HepG2 (cell line): ENCODE measurements around the gene SPAAR. TPM values are rescaled to one million over a fixed set of nuclear protein-coding genes. Genes with fewer than 3 reads are reported as not detected.
A peak's percentile ranks its signal among the peaks of the same experiment; 100 is the strongest.

ENCODE experiments used
- CBX5 ChIP-seq: sonication (generic); formaldehyde crosslinking; IDR thresholded peaks from 2 replicates; pipeline ENCODE4 v1.4.0; 2020; ENCODE audit warnings: missing genetic modification reagents, borderline replicate concordance
- ETV6 ChIP-seq: sonication (generic); formaldehyde crosslinking; conservative IDR thresholded peaks from 2 replicates; pipeline ENCODE4 v1.4.0; 2020; ENCODE audit warnings: missing genetic modification reagents
- GLMP ChIP-seq: sonication (generic); formaldehyde crosslinking; IDR thresholded peaks from 2 replicates; pipeline ENCODE4 v1.9.0; 2021; ENCODE audit warnings: missing genetic modification reagents, mild to moderate bottlenecking, borderline replicate concordance
- ISX ChIP-seq: sonication (generic); formaldehyde crosslinking; conservative IDR thresholded peaks from 2 replicates; pipeline ENCODE4 v1.5.0; 2020; ENCODE audit warnings: missing genetic modification reagents
- KDM5A ChIP-seq: fragments of 200-600 bp; sonication (generic); IDR thresholded peaks from 2 replicates; pipeline ENCODE4 v1.7.0; 2018; ENCODE audit warnings: antibody characterized with exemption, mild to moderate bottlenecking, low read length, borderline replicate concordance
- LCORL ChIP-seq, 2 experiments: fragments of 450-650 bp in 1 of 2; sonication (generic) in 1 of 2; formaldehyde crosslinking in 1 of 2; IDR thresholded peaks; 2 replicates each; pipeline versions ENCODE4 v1.5.0 to v1.6.1; 2017 to 2020; ENCODE audit warnings: antibody characterized with exemption in 1 of 2, missing genetic modification reagents in 1 of 2
- MTF1 ChIP-seq: sonication (generic); formaldehyde crosslinking; IDR thresholded peaks from 2 replicates; pipeline ENCODE4 v1.5.0; 2020; ENCODE audit warnings: missing genetic modification reagents
- NFAT5 ChIP-seq: sonication (generic); formaldehyde crosslinking; IDR thresholded peaks from 2 replicates; pipeline ENCODE4 v1.4.0; 2020; ENCODE audit warnings: missing genetic modification reagents
- PRPF4 ChIP-seq: fragments of 200-400 bp; formaldehyde crosslinking; IDR thresholded peaks from 2 replicates; pipeline ENCODE4 v1.6.1; 2016; ENCODE audit warnings: low read length, low read depth; ENCODE audit not compliant: poor library complexity, severe bottlenecking
- SMAD1 ChIP-seq: sonication (generic); formaldehyde crosslinking; IDR thresholded peaks from 2 replicates; pipeline ENCODE4 v1.4.0; 2020; ENCODE audit warnings: missing genetic modification reagents, low read depth, mild to moderate bottlenecking, borderline replicate concordance
- SP1 ChIP-seq, 2 experiments: fragments of 450-650 bp in 1 of 2; sonication (generic) in 1 of 2; formaldehyde crosslinking in 1 of 2; IDR thresholded peaks; 2 replicates each; pipeline versions ENCODE4 v1.4.0 to v1.6.1; 2016 to 2020; ENCODE audit warnings: missing genetic modification reagents in 1 of 2
- TBX2 ChIP-seq: sonication (generic); formaldehyde crosslinking; IDR thresholded peaks from 2 replicates; pipeline ENCODE4 v1.5.0; 2020; ENCODE audit warnings: missing genetic modification reagents, mild to moderate bottlenecking, borderline replicate concordance
- ZBTB44 ChIP-seq: sonication (generic); formaldehyde crosslinking; IDR thresholded peaks from 2 replicates; pipeline ENCODE4 v1.4.0; 2020; ENCODE audit warnings: missing genetic modification reagents
- ZNF205 ChIP-seq: IDR thresholded peaks from 2 replicates; pipeline ENCODE4 v1.6.1; 2018; ENCODE audit warnings: missing biosample characterization, missing genetic modification reagents
- ZNF253 ChIP-seq: sonication (generic); formaldehyde crosslinking; IDR thresholded peaks from 2 replicates; pipeline ENCODE4 v1.8.0; 2022; ENCODE audit warnings: mild to moderate bottlenecking, missing genetic modification reagents, borderline replicate concordance
- ZNF333 ChIP-seq: sonication (generic); formaldehyde crosslinking; IDR thresholded peaks from 2 replicates; pipeline ENCODE4 v1.4.0; 2020; ENCODE audit warnings: mild to moderate bottlenecking, missing genetic modification reagents, borderline replicate concordance
- ZNF530 ChIP-seq: sonication (generic); formaldehyde crosslinking; IDR thresholded peaks from 2 replicates; pipeline ENCODE4 v1.5.0; 2020; ENCODE audit warnings: low read depth, mild to moderate bottlenecking, missing genetic modification reagents
- ZNF546 ChIP-seq: sonication (generic); formaldehyde crosslinking; conservative IDR thresholded peaks from 2 replicates; pipeline ENCODE4 v1.8.1; 2023; ENCODE audit warnings: mild to moderate bottlenecking, missing genetic modification reagents
- ZNF589 ChIP-seq: sonication (generic); formaldehyde crosslinking; conservative IDR thresholded peaks from 2 replicates; pipeline ENCODE4 v1.8.0; 2022; ENCODE audit warnings: mild to moderate bottlenecking, moderate library complexity, missing genetic modification reagents
- ZNF605 ChIP-seq: sonication (generic); formaldehyde crosslinking; IDR thresholded peaks from 2 replicates; pipeline ENCODE4 v1.8.0; 2022; ENCODE audit warnings: mild to moderate bottlenecking, missing genetic modification reagents
- ZNF740 ChIP-seq: sonication (generic); formaldehyde crosslinking; IDR thresholded peaks from 2 replicates; pipeline ENCODE4 v1.4.0; 2020; ENCODE audit warnings: missing genetic modification reagents
- polyA plus RNA-seq, 8 experiments: library from polyadenylated mRNA; depleted of rRNA in 3 of 8; stranded (reverse) in 7 of 8; unstranded in 1 of 8; fragments of >200 nt; fragmentation: Illumina TruSeq in 4 of 8; extraction: Trizol in 4 of 8; gene quantifications; 2 replicates each; pipeline versions ENCODE4 v1.2.1 to v1.2.3, GENCODE V29; 2011 to 2016; ENCODE audit warnings: low read depth in 4 of 8, missing spikeins in 1 of 8, mixed read lengths in 1 of 8; ENCODE audit not compliant: insufficient read depth in 1 of 8
- total RNA-seq, 5 experiments: library from RNA; depleted of rRNA; stranded (reverse); fragments of >200 nt; fragmentation: Illumina TruSeq; extraction: Trizol; gene quantifications; 2 replicates each; pipeline ENCODE4 v1.2.3, GENCODE V29; 2016; ENCODE audit warnings: low read depth in 1 of 5

Gene SPAAR
- total and polyA plus RNA-seq, 2 of the 13 experiments (the other 11 are each of a cell fraction or from before 2014, with no cell fraction given) = 0.07 TPM; not detected in 1

GRCh38 chr9:35945341-35946018 is 36.2 kb downstream of the SPAAR start (continued):
- TF ChIP-seq ZNF205 (CRISPR knock-in tag) (0 out of 2 replicates have a peak, but pooled peaks have one; percentile 39), ZNF740 (no peak), TBX2 (no peak), GLMP (no peak), PRPF4 (no peak), LCORL (IDR thresholded peaks at IDR 0.05) (no peak), LCORL (CRISPR knock-in tag; IDR thresholded peaks at IDR 0.05) (no peak), SMAD1 (CRISPR knock-in tag) (0 out of 2 replicates have a peak, but pooled peaks have one; percentile 47), KDM5A (no peak), ZNF530 (no peak), ZNF546 (CRISPR knock-in tag) (no peak), ZNF333 (CRISPR knock-in tag) (no peak), ZNF605 (CRISPR knock-in tag) (no peak), ISX (CRISPR knock-in tag) (no peak), ZBTB44 (CRISPR knock-in tag) (no peak), NFAT5 (CRISPR knock-in tag) (no peak), SP1 (IDR thresholded peaks at IDR 0.05) (no peak), SP1 (CRISPR knock-in tag; IDR thresholded peaks at IDR 0.05) (no peak), ZNF253 (CRISPR knock-in tag) (no peak), CBX5 (CRISPR knock-in tag) (peak; percentile 84), ZNF589 (CRISPR knock-in tag) (no peak), ETV6 (peak; percentile 86; the same call in 1 of the 2 replicates), MTF1 (CRISPR knock-in tag) (no peak)
